HG02852 (cell line): ENCODE results near the gene NHLH1.

Experiments used
- ATAC-seq: cut with Tn5 transposase; IDR thresholded peaks from one replicate; pipeline ENCODE4 v1.9.1; 2021; ENCODE audit warnings: mild to moderate bottlenecking, moderate library complexity; ENCODE audit not compliant: unreplicated experiment

The NHLH1 gene

GRCh38 chr1:160358073-160358472 is 8.8 kb upstream of the NHLH1 start:
- ATAC-seq = no peak

DNA sequence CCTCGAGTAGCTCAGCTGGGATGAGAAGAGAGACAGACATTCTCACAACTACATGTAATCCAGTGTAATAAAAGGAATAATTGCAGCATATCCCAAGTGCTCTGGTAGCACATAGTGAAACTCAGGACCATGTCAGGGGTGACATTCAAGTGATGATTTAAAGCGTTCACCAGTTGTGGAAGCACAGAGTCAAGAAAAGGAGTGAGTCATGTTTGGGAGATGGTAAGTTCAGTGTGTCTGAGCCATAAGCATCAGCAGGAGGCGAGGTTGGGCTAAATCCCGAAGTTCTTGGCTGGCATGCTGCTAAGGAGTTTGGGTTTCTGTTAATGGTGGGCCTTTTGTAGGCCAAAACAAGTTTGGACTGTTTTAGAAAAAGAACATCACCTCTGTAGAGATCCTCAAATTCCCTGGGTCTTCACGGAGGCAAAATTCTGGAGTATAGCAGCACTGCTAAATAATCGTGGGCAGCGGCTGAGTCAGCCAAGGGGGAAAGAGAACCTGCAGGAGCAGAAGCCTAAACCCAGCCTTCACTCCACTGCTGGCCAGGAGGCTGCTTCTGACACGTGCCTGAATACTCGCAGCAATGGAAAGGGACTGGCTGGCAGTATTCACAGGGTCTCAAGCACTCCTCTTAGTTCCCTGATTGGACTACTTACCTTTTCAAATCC is 7.2 kb upstream of the NHLH1 start:
- ATAC-seq = no peak

GRCh38 chr1:160360227-160360695 is 6.6 kb upstream of the NHLH1 start:
- no peak for ATAC-seq

DNA sequence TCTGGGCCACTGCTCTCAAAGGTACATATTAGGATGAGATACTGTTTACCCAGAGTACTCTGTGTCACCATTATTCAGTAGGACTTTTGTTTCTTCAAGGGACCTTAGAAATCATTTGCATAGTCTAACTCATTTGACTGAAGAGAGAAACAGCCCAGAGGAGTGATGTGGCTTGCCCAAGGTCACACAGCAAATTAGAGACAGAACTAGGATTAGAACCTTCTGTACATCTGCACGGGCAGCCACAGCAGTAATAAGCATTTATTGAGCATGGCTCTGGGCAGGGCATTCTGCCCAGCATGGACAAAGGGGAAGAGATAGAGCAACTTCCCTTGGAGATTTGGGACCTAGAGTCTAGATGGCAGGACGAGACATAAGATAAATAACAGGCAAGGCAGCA is 5.7 kb upstream of the NHLH1 start:
- ATAC-seq = no peak

DNA sequence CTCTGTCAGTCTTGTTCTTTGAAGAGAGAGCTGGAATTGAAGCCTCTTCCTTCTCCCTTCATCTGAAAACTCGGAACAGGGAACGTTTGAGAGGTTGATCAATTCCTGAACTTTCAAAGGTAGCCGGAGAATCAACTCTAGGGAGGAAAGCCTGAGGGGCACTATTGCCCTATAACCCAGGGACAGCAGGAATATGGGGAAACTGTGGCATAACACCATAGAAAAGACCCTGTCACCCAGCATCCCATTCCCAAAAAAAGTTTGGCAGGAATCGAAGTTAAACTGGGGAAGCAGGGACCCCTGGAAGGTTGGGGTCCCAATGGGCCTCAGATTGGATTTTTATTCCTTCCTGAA is 5.1 kb upstream of the NHLH1 start:
- no peak for ATAC-seq

DNA sequence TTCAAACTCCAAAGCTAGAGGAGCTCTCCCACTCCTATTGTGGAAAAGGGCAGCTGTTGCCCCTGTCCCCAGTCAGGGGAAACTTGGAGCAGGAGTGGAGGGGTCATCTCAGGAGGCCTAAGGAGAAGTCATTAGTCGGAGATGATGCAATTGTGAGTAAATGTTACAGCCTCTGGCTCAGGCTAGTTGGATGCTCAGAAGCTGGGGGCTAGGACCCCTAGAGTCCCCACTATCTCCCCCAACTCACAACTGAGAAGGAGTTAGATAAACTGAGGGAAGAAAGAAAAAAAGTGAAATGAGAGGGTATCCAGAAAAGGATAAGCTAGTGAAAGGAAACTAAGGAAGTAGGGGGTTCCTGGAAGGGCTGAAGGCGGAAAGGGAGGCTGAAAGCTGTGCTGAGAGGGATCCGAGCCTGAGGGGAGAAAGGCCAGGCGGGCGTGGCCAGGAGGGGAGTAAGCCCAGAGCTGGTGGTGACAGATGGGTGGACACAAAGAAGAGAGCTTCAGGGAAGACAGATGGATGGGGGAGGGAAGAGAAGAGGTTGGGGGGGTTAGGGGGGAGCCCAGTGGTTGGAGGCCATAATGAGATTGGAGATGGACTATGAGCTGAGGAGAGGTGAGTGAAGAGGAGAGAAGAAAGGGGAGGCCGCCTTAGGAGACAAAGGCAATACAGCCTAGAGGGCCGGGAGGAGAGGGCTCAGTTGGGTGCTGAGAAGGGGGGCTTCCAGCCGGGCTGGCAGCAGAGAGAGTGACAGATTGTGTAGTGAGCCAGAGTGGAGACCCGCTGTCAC is 4.5 kb upstream of the NHLH1 start:
- no peak for ATAC-seq

- ATAC-seq = no peak
Observed at GRCh38 chr1:160363010-160363409, 3.9 kb upstream of the NHLH1 start.

DNA sequence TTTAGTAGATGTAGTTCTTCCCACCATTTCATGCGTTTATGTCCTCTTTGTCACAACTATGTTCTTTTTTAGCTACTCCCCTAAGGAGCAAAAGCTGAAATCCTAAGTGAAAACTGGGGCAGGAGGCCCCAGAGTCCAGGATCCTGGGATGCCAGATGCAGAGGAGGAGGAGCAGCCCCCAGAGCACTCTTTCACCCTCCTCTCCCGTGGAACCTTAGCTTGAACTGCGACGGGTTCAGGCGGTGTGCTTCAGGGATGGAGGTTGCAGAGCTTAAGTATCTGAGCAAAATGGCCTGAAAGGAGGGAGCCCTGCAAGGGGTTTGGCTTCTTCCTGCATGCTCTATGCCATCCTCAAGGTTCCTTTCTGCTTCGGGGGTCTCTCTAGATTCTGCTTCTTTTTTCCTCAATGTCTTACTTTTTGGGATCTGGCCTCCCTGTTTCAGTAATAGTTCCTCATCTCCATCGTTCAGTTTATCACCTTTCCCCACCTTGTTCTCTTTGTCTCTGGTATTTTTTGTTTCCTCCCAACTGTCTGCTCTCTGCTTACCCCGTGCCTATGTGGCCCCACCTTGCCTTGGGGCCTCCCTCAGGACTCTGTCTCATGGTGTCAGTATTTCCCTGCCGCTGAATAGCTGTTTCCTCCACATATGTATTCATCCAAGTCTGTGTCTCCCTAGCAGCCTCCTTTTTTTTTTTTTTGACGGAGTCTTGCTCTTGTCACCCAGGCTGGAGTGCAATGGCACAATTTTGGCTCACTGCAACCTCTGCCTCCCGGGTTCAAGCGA is 2.7 kb upstream of the NHLH1 start:
- ATAC-seq = no peak

GRCh38 chr1:160365325-160365724 is 1.5 kb upstream of the NHLH1 start:
- no peak for ATAC-seq

- ATAC-seq = no peak
Observed at GRCh38 chr1:160367516-160367900, 637 bp downstream of the NHLH1 start.

GRCh38 chr1:160367934-160368923 is 1.4 kb downstream of the NHLH1 start:
- no peak for ATAC-seq

DNA sequence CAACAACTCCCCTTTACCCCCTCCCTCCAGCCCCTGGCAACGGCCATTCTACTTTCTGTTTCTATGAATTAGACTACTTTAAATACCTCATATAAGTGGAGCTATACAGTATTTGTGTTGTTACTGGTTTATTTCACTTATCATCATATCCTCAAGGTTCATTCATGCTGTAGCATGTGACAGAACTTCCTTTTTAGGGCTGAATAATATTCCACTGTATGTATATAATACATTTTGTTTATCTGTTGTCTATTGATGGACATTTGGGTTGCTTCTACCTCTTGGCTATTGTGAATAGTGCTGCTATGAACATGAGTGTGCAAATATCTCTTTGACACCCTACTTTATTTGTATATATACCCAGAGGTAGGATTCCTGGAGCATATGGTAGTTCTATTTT is 2.2 kb downstream of the NHLH1 start:
- no peak for ATAC-seq

- ATAC-seq = no peak
Observed at GRCh38 chr1:160370561-160371345, 3.9 kb downstream of the NHLH1 start.

- no peak for ATAC-seq
Observed at GRCh38 chr1:160371346-160371631, 4.4 kb downstream of the NHLH1 start.

GRCh38 chr1:160371756-160372155 is 4.9 kb downstream of the NHLH1 start:
- ATAC-seq = no peak

GRCh38 chr1:160373696-160374095 is 6.8 kb downstream of the NHLH1 start:
- ATAC-seq = no peak

DNA sequence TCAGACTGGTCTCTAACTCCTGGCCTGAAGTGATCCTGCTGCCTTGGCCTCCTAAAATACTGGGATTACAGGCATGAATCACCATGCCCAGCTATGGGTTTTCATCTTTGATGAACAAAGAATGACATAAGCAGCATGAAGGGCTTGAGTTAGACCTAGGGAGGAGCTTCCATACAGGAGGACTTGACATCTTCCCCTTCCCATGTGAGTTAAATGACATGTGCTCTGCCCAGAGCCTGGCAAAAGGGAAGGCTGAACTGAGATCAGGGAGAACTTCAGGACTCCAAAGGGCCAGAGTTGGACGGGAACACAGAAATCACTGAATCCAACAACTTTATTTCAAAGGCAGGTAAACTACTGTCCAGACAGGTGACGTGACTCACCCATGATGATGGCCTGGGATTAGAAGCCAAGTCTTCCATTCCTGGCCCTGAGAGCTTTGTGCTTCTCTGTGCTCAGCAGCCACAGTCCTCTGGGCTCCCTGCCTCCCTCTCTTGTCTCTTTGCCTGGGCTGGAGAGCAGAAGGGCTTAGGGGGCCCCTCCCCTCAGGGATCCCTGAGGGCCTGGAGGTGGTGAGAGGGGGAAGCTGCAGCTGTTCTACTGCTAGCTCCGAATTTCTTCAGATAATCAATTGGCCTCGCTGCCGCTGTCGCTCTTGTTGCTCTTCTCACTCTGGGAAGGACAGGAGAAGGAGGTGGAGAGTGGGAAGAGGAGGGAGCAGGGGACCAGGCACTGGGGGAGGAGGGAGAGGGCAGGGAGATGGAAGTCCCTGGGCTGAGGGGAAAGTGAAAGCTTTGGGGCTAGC is 7.6 kb downstream of the NHLH1 start:
- no peak for ATAC-seq

- ATAC-seq = peak; percentile 41
Observed at GRCh38 chr1:160375788-160376524, 9.1 kb downstream of the NHLH1 start.
